ENCODE data around the gene ARHGEF10L.

DNA sequence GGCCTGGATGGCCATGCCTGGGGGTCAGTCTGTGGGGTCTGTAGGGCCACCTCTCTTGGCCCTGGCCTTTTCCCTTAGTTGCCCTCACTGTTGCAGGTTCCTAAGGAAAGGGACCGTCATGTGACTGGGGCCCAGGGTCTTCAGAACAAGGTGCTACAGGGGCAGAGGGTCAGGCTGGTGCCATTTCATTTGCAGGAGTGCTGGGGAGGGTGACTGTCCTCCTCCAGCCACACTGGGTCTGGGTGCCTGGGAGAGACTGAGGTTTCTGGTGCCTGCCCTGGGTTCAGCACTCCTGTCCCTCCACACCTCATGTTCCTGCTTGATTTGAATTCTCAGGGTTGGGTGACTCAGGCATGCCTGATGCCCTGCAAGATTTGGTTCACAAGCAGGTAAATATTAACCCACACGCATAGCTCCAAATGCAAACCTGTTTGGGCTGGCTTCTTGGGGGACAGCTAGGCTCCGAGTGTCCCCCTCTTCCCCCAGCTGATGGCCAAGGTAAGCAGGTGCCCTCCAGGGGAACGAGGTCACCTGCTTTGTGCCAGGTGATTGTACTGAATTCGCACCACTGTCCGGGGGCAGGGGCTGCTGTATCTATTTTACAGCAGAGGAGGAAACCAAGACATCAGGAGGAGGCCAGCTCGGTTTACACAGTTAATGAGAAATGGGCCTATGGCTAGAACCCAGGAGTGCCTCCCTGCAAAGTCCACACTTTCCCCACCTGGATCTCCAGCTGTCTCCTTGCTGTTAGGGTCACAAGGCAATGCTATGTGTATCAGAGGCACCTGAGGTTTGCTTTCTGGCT is 20.3 kb downstream of the ARHGEF10L start:
- TF ChIP-seq EZH2 (IDR thresholded peaks at IDR 0.05) (no peak), EZH2phosphoT487 (IDR thresholded peaks at IDR 0.05) (no peak)
- TF ChIP-seq, protein P1, sequence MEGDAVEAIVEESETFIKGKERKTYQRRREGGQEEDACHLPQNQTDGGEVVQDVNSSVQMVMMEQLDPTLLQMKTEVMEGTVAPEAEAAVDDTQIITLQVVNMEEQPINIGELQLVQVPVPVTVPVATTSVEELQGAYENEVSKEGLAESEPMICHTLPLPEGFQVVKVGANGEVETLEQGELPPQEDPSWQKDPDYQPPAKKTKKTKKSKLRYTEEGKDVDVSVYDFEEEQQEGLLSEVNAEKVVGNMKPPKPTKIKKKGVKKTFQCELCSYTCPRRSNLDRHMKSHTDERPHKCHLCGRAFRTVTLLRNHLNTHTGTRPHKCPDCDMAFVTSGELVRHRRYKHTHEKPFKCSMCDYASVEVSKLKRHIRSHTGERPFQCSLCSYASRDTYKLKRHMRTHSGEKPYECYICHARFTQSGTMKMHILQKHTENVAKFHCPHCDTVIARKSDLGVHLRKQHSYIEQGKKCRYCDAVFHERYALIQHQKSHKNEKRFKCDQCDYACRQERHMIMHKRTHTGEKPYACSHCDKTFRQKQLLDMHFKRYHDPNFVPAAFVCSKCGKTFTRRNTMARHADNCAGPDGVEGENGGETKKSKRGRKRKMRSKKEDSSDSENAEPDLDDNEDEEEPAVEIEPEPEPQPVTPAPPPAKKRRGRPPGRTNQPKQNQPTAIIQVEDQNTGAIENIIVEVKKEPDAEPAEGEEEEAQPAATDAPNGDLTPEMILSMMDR (IDR thresholded peaks at IDR 0.05), result no peak

Data from neural progenitor cell (in vitro differentiated cells).